Measurements from ENCODE around the gene IKZF4.

IKZF4 gene

DNA sequence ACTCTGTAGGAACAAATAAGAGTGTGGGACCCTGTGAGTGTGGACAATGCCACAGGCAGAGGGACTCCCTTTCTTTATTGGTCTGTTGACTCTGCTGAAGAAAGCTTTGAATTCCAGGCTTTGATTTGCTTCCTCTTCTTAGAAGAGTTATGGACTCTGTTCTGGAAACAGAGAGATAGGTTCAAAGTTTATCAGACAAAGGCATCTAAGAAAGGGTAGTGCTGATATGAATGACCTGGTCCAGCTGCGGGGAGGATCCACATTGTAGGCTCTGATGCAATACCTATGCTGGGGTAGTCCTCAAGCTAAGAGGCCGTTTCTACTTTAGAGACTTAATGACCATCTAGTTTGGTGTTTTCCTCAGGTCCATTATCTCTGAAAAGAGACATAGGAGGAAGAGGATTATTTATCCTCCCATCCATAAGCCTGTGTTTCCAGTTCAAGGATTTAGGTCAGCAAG, 10.7 kb upstream of the IKZF4 start:
- TF ChIP-seq, protein P1, sequence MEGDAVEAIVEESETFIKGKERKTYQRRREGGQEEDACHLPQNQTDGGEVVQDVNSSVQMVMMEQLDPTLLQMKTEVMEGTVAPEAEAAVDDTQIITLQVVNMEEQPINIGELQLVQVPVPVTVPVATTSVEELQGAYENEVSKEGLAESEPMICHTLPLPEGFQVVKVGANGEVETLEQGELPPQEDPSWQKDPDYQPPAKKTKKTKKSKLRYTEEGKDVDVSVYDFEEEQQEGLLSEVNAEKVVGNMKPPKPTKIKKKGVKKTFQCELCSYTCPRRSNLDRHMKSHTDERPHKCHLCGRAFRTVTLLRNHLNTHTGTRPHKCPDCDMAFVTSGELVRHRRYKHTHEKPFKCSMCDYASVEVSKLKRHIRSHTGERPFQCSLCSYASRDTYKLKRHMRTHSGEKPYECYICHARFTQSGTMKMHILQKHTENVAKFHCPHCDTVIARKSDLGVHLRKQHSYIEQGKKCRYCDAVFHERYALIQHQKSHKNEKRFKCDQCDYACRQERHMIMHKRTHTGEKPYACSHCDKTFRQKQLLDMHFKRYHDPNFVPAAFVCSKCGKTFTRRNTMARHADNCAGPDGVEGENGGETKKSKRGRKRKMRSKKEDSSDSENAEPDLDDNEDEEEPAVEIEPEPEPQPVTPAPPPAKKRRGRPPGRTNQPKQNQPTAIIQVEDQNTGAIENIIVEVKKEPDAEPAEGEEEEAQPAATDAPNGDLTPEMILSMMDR (IDR thresholded peaks at IDR 0.05) = no peak

DNA sequence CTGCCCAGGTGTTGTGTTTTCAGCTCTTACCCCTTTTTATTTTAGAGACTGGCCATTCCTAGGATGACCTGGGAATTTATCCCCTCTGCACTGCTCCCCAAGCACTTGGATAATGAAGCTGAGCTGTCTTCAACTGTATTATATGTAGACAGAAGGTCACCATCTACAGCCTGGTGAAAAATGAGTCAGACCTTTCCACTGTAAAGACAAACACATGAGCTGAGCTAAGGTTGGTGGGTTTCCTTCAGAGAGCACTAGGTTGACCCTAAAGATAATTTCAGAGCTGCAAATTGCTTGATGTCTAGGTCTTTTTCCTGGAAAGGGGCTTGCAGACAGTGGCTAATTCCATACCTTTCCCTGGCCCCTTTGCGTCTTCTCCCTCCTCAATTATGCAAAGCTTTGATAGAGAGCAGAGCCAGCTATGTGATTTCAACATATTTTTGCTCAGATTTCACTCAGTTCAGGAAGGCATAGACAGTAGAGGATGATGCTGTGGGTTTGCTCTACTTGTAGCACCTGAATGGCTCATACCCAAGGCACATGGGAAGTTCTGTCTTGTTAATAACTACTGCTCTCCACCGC, 9.2 kb upstream of the IKZF4 start:
- TF ChIP-seq, protein P1 (IDR thresholded peaks at IDR 0.05) = no peak

DNA sequence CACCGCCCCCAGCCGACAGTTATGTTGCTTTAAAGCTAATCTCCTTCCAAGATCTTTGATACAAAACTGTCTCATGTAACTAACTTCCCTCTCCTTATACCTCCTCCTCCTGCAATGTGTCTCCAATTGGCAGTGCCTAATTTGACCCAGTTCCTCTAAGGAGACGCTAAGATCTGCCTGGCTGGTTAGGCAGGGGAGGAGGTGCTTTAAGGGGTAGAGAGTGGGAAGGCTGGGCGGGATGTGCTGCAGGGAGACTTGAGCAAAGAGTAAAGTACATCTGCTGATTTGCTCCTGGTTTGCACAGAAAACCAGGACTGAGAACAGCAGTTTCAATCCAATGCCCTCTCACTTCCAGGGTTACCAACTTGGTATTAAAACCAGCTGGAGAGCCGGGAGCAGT, 7.4 kb upstream of the IKZF4 start:
- TF ChIP-seq, protein P1 (IDR thresholded peaks at IDR 0.05) = no peak

DNA sequence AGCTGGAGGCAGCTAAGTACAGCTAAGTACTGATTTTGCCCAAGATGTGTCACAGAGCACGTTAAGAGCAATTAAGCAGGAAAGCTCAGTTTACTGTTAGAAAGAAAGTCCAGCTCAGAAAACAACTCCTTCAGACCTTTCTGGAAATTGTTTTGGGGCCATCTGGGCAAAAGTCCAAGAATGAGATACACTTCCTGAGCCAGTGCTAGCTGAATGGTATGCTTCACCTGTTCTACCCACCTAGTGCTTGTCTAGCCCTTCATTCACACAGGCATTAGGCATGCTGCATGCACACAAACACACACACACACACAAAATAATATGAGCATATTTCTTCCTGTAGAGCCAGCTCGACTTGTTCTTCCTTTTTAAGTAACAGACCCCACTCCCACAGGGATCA, 6.6 kb upstream of the IKZF4 start:
- TF ChIP-seq, protein P1 (IDR thresholded peaks at IDR 0.05) = no peak

DNA sequence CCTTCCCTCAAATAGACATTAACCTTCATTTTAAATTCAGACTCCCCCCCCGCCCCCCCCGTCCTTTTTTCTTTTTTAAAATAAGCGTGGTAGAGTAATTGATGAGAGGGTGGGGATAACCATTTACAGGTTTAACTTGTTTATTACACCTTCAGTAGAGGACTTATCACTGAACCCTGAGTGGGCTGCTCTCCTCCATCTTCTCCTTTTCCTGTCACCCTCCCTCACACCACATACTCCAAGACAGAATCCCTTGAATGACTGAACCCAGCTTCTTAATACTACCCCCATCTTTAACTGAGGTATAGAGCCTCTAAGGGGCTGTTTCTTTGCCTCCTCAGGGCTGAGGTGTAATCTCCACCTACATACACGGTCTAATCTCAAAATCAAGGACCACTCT, 3.7 kb upstream of the IKZF4 start:
- TF ChIP-seq, protein P1 (IDR thresholded peaks at IDR 0.05) = no peak

DNA sequence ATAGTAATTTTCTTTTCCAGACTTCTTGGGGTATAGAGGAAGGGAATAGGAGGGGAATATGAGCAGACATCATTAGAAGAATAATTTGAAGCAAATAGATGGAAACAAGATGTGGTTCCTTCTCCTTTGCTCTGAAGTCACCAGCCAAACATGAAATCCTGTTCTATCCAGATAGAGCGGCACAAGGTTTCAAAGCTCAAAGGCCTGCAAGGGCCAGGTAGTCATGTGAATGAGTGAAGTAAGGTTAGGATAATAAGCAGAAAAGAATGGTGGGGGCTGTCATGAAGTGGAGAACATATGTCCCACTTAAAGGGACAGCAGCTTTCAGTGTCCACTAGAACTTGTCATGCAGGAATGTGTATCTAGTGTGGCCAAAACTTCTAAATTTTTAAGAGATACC, 2.5 kb upstream of the IKZF4 start:
- TF ChIP-seq, protein P1 (IDR thresholded peaks at IDR 0.05) = no peak

DNA sequence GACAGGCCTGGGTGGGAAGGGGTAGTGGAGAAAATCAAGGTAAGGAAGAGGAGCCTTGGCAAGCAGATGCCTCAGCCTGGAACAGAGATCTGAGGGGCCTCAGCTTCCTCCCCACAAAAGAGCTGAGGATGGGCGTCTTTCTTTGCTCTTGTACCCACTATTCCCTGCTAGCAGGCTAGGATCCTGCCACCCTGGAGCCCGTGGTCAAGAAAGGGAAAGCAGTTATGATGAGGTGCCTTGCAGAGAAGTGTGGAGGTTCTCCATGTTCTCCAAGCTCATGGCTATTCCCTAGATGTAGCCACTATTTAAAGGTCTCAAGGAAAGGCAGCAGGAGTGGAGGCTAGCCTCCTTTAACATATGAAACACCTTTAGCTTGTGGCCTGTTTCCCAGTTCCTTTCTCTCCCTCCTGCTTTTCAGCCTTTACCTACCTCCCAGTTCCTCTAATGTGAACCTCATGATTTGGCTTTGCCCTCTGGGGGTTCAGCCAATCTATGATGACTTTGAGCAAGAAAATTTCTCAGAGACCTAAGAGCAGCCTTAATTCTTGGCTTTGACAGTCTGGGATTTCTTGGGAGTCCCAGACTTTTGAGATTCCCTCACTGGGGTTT, 1.1 kb downstream of the IKZF4 start:
- TF ChIP-seq, protein P1 (IDR thresholded peaks at IDR 0.05) = no peak
